Activated CD4-positive, alpha-beta memory T cell treated with anti-CD3 and anti-CD28 coated beads for 36 hours (primary cell): ENCODE data around the gene PTAR1. TPM values are rescaled to one million over a fixed set of nuclear protein-coding genes. Genes with fewer than 3 reads are reported as not detected.
"Not testable (repeated sequence)": the region's sequence is repeated elsewhere in the genome, so short reads cannot be mapped to it uniquely, and the experiment has no call there.

Source experiments
- CTCF ChIA-PET: fragments of 350-600 bp; sonication (Branson Sonifier 250); formaldehyde crosslinking; loops from one replicate; lab custom pipeline; 2021; ENCODE audit warnings: antibody characterized with exemption, inconsistent platforms; lab: Charles Lee
- POLR2A ChIA-PET: fragments of 350-600 bp; sonication (Branson Sonifier 250); formaldehyde crosslinking; loops from one replicate; lab custom pipeline; 2021; ENCODE audit warnings: antibody characterized with exemption; lab: Charles Lee
- DNase-seq: peaks from one replicate; pipeline ENCODE4 v3.0.0-alpha.2; 2020
- H3K27ac Mint-ChIP-seq: one replicate; pipeline ENCODE4 v1.8.0; 2021; ENCODE audit warnings: mixed read lengths
- H3K27me3 Mint-ChIP-seq: one replicate; pipeline ENCODE4 v1.8.0; 2021; ENCODE audit warnings: mixed read lengths
- H3K36me3 Mint-ChIP-seq: one replicate; pipeline ENCODE4 v1.8.0; 2021; ENCODE audit warnings: mixed read lengths
- H3K4me1 Mint-ChIP-seq: one replicate; pipeline ENCODE4 v1.8.0; 2021; ENCODE audit warnings: low read depth, mixed read lengths
- H3K4me3 Mint-ChIP-seq: one replicate; pipeline ENCODE4 v1.8.0; 2021; ENCODE audit warnings: mild to moderate bottlenecking, mixed read lengths
- H3K9me3 Mint-ChIP-seq: one replicate; pipeline ENCODE4 v1.8.0; 2021; ENCODE audit warnings: mixed read lengths
- intact Hi-C: fragments of 100-400 bp; cut with micrococcal nuclease; formaldehyde crosslinking; loops from one replicate; pipeline ENCODE4 v1.15.1; 2023
- total RNA-seq, 2 experiments: library from RNA; stranded (reverse); gene quantifications; one replicate each; pipeline ENCODE4 v1.2.3, GENCODE V29; 2021

PTAR1 gene
- total RNA-seq, 2 experiments from 2014 or later, result 37.0 to 37.3 TPM

DNA sequence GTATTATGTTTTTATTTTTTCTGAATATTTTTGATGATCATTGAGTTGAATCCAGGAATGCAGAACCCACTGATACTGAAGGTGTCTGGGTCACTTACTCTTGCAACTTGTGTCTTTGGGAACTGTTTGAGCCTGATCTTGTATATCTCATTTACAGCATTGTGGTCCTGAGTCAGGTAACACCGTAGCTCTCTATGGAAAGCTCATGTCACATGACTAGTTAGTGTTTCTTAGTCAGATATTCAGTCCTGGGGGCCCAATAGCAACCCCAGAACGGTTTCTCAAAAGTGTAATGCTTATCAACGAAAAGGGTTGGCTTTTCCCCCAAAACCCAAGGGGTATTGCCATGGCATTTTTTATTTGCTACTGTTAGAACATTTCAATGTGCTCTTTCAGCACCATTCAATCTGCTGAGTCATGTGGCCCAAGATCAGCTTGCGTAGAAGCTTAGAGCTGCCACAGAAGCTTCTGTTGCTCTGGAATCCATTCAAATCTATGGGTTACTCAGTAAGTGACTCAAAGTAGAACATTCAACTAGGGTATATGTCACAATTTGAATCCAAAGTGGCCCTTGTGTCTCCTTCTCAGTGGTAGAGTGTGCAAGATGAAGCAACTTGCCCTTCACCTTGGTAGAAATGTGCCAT, 12.1 kb upstream of the PTAR1 start:
- intact Hi-C loops, result no loop called here
- Mint-ChIP-seq H3K9me3 (no peaks in the 10 kb centered on the region), H3K4me3 (no peak overlapping the region), H3K36me3 (no peaks in the 10 kb centered on the region), H3K27me3 (no peaks in the 10 kb centered on the region), H3K4me1 (no peaks in the 10 kb centered on the region), H3K27ac (no peak overlapping the region)
- ChIA-PET POLR2A (no interaction called here), CTCF (no interaction called here)
- no peak for DNase-seq

DNA sequence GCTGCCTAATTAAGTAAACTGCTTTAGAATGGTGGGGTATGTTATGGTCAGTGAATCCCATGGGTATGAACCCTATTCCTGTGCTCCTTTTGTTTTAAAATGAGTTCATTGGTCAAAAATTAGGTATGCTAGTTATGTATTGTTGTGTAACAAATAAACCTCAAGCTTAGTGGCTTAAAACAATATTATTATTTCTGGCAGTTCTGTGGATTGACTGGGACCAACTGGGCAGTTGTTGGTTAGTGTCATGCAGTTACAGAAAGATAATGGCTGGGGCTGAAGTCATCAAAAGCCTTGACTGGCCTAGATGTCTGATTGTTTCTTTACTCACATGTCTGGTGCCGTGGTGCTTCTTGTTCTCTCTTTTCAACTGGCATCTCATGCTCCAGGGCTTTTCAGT, 8.9 kb upstream of the PTAR1 start:
- H3K9me3 Mint-ChIP-seq, result no peaks in the 10 kb centered on the region
- intact Hi-C loops, result no loop called here
- no peaks in the 10 kb centered on the region for H3K4me1 Mint-ChIP-seq
- POLR2A ChIA-PET, result no interaction called here
- no peaks in the 10 kb centered on the region for H3K27me3 Mint-ChIP-seq
- H3K36me3 Mint-ChIP-seq, result no peaks in the 10 kb centered on the region
- CTCF ChIA-PET, result interaction anchor here (1.5 kb wide), 1 partner anchor 96 kb away, joined by 4 read pairs; no protein-coding TSS in a partner anchor
- DNase-seq, result no peak
- H3K27ac Mint-ChIP-seq, result no peak overlapping the region
- H3K4me3 Mint-ChIP-seq, result no peak overlapping the region

DNA sequence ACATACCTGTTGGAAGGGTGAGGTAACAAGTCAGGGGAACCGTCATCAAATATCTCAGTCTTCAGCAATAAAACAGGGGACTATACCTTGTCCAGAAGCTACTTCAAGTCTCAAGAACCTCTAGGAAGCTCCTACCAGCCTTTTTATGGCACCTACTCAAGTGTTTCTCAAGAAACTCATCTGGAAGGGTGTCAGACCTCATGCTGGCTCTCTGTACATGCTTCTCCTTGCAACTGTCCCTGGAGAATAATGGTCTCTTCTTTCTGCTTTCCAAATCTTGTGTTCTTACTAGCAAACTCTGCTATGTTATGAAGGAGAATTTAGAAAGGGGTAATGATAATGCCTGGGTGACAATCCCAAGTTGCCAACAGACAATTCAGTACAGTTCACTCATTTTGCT, 8.3 kb upstream of the PTAR1 start:
- H3K27ac Mint-ChIP-seq, result no peak overlapping the region
- H3K4me3 Mint-ChIP-seq, result no peak overlapping the region
- no peak for DNase-seq
- H3K36me3 Mint-ChIP-seq, result no peaks in the 10 kb centered on the region
- POLR2A ChIA-PET, result no interaction called here
- CTCF ChIA-PET, result no interaction called here
- intact Hi-C loops, result no loop called here
- no peaks in the 10 kb centered on the region for H3K9me3 Mint-ChIP-seq
- H3K27me3 Mint-ChIP-seq, result no peaks in the 10 kb centered on the region
- H3K4me1 Mint-ChIP-seq, result no peaks in the 10 kb centered on the region

DNA sequence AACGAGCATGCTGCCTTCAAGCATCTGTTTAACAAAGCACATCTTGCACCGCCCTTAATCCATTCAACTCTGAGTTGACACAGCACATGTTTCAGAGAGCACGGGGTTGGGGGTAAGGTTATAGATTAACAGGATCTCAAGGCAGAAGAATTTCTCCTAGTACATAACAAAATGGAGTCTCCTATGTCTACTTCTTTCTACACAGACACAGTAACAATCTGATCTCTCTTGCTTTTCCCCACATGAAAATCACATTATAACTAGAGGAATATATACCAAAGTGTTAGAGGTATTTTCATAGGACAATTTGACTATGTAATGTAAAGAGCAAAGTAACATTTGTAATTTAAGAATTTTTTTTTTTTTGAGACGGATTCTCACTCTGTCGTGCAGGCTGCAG, 4.1 kb upstream of the PTAR1 start:
- H3K9me3 Mint-ChIP-seq, POLR2A ChIA-PET, H3K27ac Mint-ChIP-seq, H3K4me1 Mint-ChIP-seq, intact Hi-C loops, H3K36me3 Mint-ChIP-seq, CTCF ChIA-PET, H3K27me3 Mint-ChIP-seq, H3K4me3 Mint-ChIP-seq, DNase-seq: not testable (repeated sequence)

DNA sequence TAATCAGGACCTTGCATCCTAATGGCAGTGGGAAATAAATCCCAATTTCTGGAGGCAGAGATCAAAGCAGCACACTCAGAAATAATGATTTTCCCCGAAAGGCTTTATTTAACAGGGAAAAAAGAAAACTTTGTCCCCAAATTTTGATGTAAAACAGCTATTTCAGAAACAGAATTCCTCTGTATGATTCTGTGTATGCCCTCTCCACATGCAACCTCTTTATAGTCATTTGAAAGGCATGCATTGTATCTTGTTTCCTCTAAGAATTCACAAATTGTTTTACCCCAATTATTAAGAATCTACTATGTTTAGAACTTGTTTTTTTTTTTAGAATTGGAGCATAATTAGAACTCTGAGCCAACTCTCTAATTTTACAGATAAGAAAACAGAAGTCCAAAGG, 2.7 kb upstream of the PTAR1 start:
- CTCF ChIA-PET, result no interaction called here
- H3K36me3 Mint-ChIP-seq, result peaks cover 7% of the 10 kb centered on the region
- DNase-seq, result no peak
- POLR2A ChIA-PET, result no interaction called here
- no peak overlapping the region for H3K4me3 Mint-ChIP-seq
- H3K4me1 Mint-ChIP-seq, result peaks cover 12% of the 10 kb centered on the region
- H3K27me3 Mint-ChIP-seq, result no peaks in the 10 kb centered on the region
- intact Hi-C loops, result no loop called here
- no peak overlapping the region for H3K27ac Mint-ChIP-seq
- H3K9me3 Mint-ChIP-seq, result no peaks in the 10 kb centered on the region

DNA sequence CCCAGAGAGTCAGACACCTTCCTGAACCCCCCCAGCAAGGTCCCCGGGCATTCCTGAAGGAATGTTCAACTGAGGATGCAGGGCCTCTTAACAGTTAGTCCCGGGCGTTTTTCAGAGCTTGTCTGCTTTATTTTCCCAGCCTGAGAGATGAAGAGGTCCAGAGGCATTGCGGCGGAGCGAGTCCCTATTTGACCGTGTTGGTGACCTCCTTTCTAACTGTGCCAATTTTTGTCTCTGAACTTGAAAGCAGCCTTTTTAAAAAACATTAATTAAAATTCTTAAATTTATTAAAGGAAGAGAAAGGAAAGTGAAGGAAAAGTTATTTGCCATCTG, 433 bp upstream of the PTAR1 start:
- CTCF ChIA-PET, result interaction anchor here (0.7 to 2.3 kb wide), 3 partner anchors 10 to 93 kb away, joined by 3 to 6 read pairs (median 4); no protein-coding TSS in a partner anchor
- peak overlapping the region; percentile 89 for H3K27ac Mint-ChIP-seq
- no peaks in the 10 kb centered on the region for H3K27me3 Mint-ChIP-seq
- intact Hi-C loops, result loop anchor here (1.0 kb wide), 1 partner anchor 498 kb away; the partner anchor contains the start of gene SMC5
- H3K36me3 Mint-ChIP-seq, result peaks cover 10% of the 10 kb centered on the region
- no peak for DNase-seq
- POLR2A ChIA-PET, result interaction anchor here (0.6 to 0.7 kb wide), 2 partner anchors 10 to 87 kb away, joined by 3 to 5 read pairs; partner anchors contain the start of gene APBA1
- no peaks in the 10 kb centered on the region for H3K9me3 Mint-ChIP-seq
- peaks cover 24% of the 10 kb centered on the region for H3K4me1 Mint-ChIP-seq
- H3K4me3 Mint-ChIP-seq, result peak overlapping the region; percentile 92

DNA sequence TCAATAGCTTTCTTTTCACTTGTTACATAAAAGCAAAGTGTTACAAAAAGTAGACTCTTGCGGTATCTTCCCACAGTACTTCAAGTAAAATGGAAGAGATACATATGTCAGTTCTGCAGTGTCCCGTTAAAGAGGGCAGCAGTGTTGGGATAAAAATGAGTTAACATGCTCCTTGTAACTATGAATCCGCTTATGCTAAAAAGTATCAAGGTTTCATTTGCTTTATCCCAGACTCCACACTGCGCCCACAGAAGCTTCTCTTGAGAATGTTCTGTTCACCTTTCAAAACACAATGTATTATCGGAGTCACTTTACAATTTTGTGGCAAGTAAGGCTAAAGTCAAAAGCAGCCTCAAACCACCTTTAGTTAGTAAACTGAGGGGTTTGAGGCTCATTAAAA, 790 bp downstream of the PTAR1 start:
- Mint-ChIP-seq H3K27me3 (no peaks in the 10 kb centered on the region), H3K9me3 (no peaks in the 10 kb centered on the region), H3K4me3 (peak overlapping the region; percentile 92), H3K36me3 (peaks cover 13% of the 10 kb centered on the region), H3K4me1 (peaks cover 27% of the 10 kb centered on the region), H3K27ac (peak overlapping the region; percentile 89)
- DNase-seq, result no peak
- intact Hi-C loops, result loop anchor here (1.0 to 10.0 kb wide), 6 partner anchors 38 to 653 kb away; partner anchors contain the start of gene KLF9
- CTCF ChIA-PET, result interaction anchor here (0.8 to 1.1 kb wide), 3 partner anchors 86 to 724 kb away, joined by 3 to 4 read pairs (median 3); partner anchors contain the start of genes APBA1 and FXN
- POLR2A ChIA-PET, result interaction anchor here (0.7 to 1.0 kb wide), 3 partner anchors 12 to 27 kb away, joined by 3 to 4 read pairs (median 3); no protein-coding TSS in a partner anchor

DNA sequence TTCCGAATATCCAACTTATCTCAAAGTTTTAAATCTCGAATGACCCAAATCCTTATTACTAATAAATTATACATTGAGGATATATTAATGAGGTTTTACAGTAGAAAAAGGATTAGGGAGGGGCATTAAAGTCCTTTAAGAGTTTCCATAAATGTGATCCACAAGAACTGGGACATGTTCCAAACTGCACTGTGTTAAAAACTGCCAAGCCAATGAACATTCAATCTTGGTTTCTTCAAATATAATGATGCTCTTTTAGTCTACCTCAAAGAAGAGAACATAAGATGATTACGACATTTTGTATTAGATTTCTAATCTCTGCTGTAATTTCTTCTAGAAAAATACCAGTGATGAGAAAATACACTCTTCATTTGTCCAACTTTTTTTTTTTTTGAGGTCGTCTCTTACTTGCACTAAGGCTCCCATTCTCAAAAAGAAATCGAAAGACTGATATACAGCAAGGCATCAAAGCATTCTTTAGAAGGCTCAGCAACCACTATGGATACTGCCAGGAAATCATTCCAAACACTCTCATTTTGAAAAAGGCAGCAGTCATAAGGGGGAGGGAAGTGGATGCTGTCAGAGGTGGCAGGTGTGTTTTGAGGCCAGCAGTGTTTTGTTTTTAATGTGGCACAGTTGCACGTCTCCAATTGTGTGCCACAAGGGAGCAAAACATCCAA, 1.7 kb downstream of the PTAR1 start:
- H3K27ac Mint-ChIP-seq, result peak overlapping the region; percentile 50
- POLR2A ChIA-PET, result interaction anchor here (0.7 to 1.0 kb wide), 3 partner anchors 11 to 26 kb away, joined by 3 to 4 read pairs (median 3); no protein-coding TSS in a partner anchor
- DNase-seq, result peak; percentile 37
- intact Hi-C loops, result loop anchor here (1.0 to 10.0 kb wide), 5 partner anchors 37 to 654 kb away; partner anchors contain the start of gene KLF9
- H3K36me3 Mint-ChIP-seq, result peaks cover 13% of the 10 kb centered on the region
- peaks cover 30% of the 10 kb centered on the region for H3K4me1 Mint-ChIP-seq
- CTCF ChIA-PET, result interaction anchor here (0.8 to 1.1 kb wide), 3 partner anchors 85 to 723 kb away, joined by 3 to 4 read pairs (median 3); partner anchors contain the start of genes APBA1 and FXN
- H3K4me3 Mint-ChIP-seq, result peak overlapping the region; percentile 63
- no peaks in the 10 kb centered on the region for H3K9me3 Mint-ChIP-seq
- H3K27me3 Mint-ChIP-seq, result no peaks in the 10 kb centered on the region

DNA sequence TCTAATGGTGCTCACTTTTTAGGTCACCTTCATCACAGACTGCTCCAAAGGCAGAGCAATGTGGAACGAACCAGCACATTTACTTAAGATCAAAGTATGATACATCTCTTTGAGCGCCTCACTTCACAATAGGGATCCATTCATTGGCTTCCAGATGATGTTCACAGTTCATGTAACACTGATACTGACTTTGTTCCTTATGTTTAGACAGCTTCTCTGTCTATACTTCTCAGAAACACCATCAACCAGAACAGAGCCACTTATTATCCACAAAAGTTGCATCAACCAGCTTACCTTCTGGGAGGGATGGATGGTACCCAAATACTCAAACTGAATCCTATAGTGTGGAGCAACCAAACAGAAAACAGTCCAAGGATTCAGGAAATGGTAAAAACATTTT, 4.6 kb downstream of the PTAR1 start:
- no peak for DNase-seq
- intact Hi-C loops, result loop anchor here (5.0 to 10.0 kb wide), 3 partner anchors 50 to 657 kb away; partner anchors contain the start of gene KLF9
- H3K4me1 Mint-ChIP-seq, result peaks cover 44% of the 10 kb centered on the region
- H3K27me3 Mint-ChIP-seq, result no peaks in the 10 kb centered on the region
- no peak overlapping the region for H3K4me3 Mint-ChIP-seq
- CTCF ChIA-PET, result no interaction called here
- peaks cover 18% of the 10 kb centered on the region for H3K36me3 Mint-ChIP-seq
- POLR2A ChIA-PET, result no interaction called here
- no peaks in the 10 kb centered on the region for H3K9me3 Mint-ChIP-seq
- no peak overlapping the region for H3K27ac Mint-ChIP-seq

DNA sequence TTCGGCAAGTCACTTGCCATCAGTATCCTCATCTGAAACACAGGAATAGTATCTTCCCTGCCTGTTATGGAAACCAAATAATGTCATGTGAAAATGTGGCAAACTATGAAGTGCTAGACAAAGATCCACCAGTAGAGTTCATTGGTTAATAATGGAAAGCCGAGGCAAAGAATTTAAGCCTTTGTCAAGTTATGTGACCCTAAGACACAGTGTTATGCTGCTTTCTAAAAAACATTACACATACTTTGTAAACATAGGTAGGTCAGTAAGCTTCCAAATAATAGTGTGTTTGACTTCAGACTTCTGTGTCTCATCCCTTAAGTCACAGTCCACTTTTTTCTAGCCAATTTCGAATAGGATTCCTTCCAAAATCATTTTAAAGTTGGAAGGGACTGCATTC, 6.0 kb downstream of the PTAR1 start:
- Mint-ChIP-seq H3K4me1 (peaks cover 47% of the 10 kb centered on the region), H3K36me3 (peaks cover 22% of the 10 kb centered on the region), H3K27ac (no peak overlapping the region), H3K4me3 (no peak overlapping the region), H3K9me3 (no peaks in the 10 kb centered on the region), H3K27me3 (no peaks in the 10 kb centered on the region)
- intact Hi-C loops, result loop anchor here (10.0 kb wide), 1 partner anchor 51 kb away; no protein-coding TSS in a partner anchor
- CTCF ChIA-PET, result no interaction called here
- DNase-seq, result no peak
- POLR2A ChIA-PET, result no interaction called here

DNA sequence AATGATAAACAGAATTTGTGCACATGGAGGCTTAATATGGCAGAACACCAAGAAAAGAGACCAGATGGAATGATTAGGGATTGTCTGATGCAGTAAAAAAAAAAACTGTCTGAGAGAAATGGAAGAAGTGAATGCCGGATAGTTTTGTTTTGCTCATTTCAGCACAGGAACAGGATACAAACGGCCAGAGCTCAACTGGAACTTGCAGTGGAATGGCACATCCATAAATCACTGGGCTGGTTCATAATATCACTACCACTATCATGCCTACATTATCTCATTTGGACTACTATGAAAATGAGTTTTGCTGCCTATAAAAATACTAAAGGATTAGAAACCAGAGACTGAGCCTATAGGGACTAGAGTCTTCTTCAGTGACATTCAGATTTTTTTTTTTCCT, 9.7 kb downstream of the PTAR1 start:
- ChIA-PET POLR2A (interaction anchor here (1.1 kb wide), 1 partner anchor 10 kb away, joined by 5 read pairs; no protein-coding TSS in a partner anchor), CTCF (no interaction called here)
- Mint-ChIP-seq H3K9me3 (no peaks in the 10 kb centered on the region), H3K4me3 (no peak overlapping the region), H3K27ac (no peak overlapping the region), H3K27me3 (no peaks in the 10 kb centered on the region), H3K36me3 (peaks cover 33% of the 10 kb centered on the region), H3K4me1 (peaks cover 35% of the 10 kb centered on the region)
- intact Hi-C loops, result loop anchor here (10.0 kb wide), 1 partner anchor 55 kb away; no protein-coding TSS in a partner anchor
- no peak for DNase-seq

DNA sequence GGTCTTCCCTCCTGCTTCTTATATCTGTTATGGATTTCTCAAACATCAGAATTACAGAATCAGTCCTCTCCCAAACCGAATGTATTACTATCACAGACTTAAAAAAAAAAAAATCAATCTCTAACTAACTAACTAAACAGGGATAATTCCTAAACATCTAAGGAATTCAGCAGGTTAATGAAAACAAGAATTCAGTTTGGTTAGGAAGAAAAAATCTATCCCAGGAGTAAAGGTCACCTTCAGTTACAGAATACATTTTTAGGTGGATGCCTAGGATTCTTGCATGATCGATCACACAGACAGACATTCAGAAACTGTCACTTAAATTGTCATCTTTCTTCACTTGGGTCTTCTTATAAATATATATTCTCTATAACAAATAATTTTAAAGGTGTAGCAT, 11.5 kb downstream of the PTAR1 start:
- H3K27me3 Mint-ChIP-seq, result no peaks in the 10 kb centered on the region
- H3K36me3 Mint-ChIP-seq, result peaks cover 38% of the 10 kb centered on the region
- POLR2A ChIA-PET, result no interaction called here
- H3K4me3 Mint-ChIP-seq, result no peak overlapping the region
- no peaks in the 10 kb centered on the region for H3K9me3 Mint-ChIP-seq
- no peak for DNase-seq
- intact Hi-C loops, result no loop called here
- peaks cover 36% of the 10 kb centered on the region for H3K4me1 Mint-ChIP-seq
- H3K27ac Mint-ChIP-seq, result no peak overlapping the region
- CTCF ChIA-PET, result no interaction called here
